GM12878 (cell line): ENCODE results near the gene ZSWIM7.

Source experiments
- EGR1 ChIP-seq, 2 experiments: IDR thresholded peaks; 1 replicate in 1 of 2; 2 replicates in 1 of 2; pipeline ENCODE4 v1.6.1; 2011 to 2012; ENCODE audit warnings: low read depth in 2 of 2, low read length in 2 of 2, borderline replicate concordance in 1 of 2, mild to moderate bottlenecking in 1 of 2, moderate library complexity in 1 of 2
- EP300 ChIP-seq, 2 experiments: fragments of 150-350 bp in 1 of 2; IDR thresholded peaks; 2 replicates each; pipeline ENCODE4 v1.6.1; 2011 to 2012; ENCODE audit warnings: low read depth in 2 of 2, low read length in 2 of 2, borderline replicate concordance in 1 of 2, improper control_type of control experiment in 1 of 2, inconsistent platforms in 1 of 2; ENCODE audit not compliant: control insufficient read depth in 1 of 2
- POLR2AphosphoS5 ChIP-seq: IDR thresholded peaks from 2 replicates; pipeline ENCODE4 v1.6.1; 2011; ENCODE audit warnings: mild to moderate bottlenecking, low read length, inconsistent platforms
- POU2F2 ChIP-seq: IDR thresholded peaks from 3 replicates; pipeline ENCODE4 v1.6.1; 2011; ENCODE audit warnings: low read depth, mild to moderate bottlenecking, low read length, borderline replicate concordance
- RAD21 ChIP-seq: IDR thresholded peaks from 2 replicates; pipeline ENCODE4 v1.6.1; 2011; ENCODE audit warnings: mild to moderate bottlenecking, low read depth, low read length, moderate library complexity; ENCODE audit not compliant: insufficient read depth
- TF ChIP-seq, protein P1 (sequence below): IDR thresholded peaks from 2 replicates; pipeline ENCODE4 v1.6.1; 2012; ENCODE audit warnings: mild to moderate bottlenecking, low read depth, low read length
- TF ChIP-seq, protein P2 (sequence below), 3 experiments: IDR thresholded peaks in 2 of 3; conservative IDR thresholded peaks in 1 of 3; 2 replicates each; pipeline ENCODE4 v1.5.1; 2011; ENCODE audit warnings: low read depth in 3 of 3, low read length in 3 of 3, mild to moderate bottlenecking in 3 of 3, control low read depth in 2 of 3, moderate library complexity in 2 of 3, inconsistent platforms in 1 of 3, mixed read lengths in 1 of 3; ENCODE audit not compliant: control insufficient read depth in 2 of 3, insufficient read depth in 1 of 3; ENCODE audit errors: extremely low read depth in 1 of 3
- TF ChIP-seq, protein P3 (sequence below): IDR thresholded peaks from 2 replicates; pipeline ENCODE4 v1.6.1; 2012; ENCODE audit warnings: low read depth, low read length, improper control_type of control experiment

DNA sequence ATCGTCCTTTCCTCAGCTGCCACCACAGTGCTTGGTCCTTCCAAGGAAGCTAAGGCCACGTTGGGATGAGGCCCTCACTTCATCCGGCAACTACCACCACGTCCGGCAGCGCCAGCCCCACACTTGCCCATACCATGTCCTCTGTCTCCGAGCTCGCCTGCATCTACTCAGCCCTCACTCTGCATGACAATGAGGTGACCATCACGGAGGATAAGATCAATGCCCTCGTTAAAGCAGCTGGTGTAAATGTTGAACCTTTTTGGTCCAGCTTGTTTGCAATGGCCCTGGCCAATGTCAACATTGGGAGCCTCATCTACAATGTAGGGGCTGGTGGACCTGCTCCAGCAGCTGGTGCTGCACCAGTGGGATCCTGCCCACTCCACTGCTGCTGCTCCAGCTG is 45.0 kb upstream of the ZSWIM7 start:
- TF ChIP-seq, protein P1, sequence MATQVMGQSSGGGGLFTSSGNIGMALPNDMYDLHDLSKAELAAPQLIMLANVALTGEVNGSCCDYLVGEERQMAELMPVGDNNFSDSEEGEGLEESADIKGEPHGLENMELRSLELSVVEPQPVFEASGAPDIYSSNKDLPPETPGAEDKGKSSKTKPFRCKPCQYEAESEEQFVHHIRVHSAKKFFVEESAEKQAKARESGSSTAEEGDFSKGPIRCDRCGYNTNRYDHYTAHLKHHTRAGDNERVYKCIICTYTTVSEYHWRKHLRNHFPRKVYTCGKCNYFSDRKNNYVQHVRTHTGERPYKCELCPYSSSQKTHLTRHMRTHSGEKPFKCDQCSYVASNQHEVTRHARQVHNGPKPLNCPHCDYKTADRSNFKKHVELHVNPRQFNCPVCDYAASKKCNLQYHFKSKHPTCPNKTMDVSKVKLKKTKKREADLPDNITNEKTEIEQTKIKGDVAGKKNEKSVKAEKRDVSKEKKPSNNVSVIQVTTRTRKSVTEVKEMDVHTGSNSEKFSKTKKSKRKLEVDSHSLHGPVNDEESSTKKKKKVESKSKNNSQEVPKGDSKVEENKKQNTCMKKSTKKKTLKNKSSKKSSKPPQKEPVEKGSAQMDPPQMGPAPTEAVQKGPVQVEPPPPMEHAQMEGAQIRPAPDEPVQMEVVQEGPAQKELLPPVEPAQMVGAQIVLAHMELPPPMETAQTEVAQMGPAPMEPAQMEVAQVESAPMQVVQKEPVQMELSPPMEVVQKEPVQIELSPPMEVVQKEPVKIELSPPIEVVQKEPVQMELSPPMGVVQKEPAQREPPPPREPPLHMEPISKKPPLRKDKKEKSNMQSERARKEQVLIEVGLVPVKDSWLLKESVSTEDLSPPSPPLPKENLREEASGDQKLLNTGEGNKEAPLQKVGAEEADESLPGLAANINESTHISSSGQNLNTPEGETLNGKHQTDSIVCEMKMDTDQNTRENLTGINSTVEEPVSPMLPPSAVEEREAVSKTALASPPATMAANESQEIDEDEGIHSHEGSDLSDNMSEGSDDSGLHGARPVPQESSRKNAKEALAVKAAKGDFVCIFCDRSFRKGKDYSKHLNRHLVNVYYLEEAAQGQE, result no peak
- TF ChIP-seq EP300 (IDR thresholded peaks at IDR 0.05; ENCODE audit: borderline replicate concordance in 1 of 2, control insufficient read depth in 1 of 2, low read depth in 2 of 2, low read length in 2 of 2), result no peak
- TF ChIP-seq, protein P2, sequence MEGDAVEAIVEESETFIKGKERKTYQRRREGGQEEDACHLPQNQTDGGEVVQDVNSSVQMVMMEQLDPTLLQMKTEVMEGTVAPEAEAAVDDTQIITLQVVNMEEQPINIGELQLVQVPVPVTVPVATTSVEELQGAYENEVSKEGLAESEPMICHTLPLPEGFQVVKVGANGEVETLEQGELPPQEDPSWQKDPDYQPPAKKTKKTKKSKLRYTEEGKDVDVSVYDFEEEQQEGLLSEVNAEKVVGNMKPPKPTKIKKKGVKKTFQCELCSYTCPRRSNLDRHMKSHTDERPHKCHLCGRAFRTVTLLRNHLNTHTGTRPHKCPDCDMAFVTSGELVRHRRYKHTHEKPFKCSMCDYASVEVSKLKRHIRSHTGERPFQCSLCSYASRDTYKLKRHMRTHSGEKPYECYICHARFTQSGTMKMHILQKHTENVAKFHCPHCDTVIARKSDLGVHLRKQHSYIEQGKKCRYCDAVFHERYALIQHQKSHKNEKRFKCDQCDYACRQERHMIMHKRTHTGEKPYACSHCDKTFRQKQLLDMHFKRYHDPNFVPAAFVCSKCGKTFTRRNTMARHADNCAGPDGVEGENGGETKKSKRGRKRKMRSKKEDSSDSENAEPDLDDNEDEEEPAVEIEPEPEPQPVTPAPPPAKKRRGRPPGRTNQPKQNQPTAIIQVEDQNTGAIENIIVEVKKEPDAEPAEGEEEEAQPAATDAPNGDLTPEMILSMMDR (IDR thresholded peaks at IDR 0.05 in 2 of 3, conservative IDR thresholded peaks at IDR 0.05 in 1 of 3; ENCODE audit: control insufficient read depth in 2 of 3, extremely low read depth in 1 of 3, insufficient read depth in 1 of 3, low read depth in 3 of 3, low read length in 3 of 3), result no peak
- TF ChIP-seq POLR2AphosphoS5, result no peak
- no peak for TF ChIP-seq RAD21
- TF ChIP-seq, protein P3, sequence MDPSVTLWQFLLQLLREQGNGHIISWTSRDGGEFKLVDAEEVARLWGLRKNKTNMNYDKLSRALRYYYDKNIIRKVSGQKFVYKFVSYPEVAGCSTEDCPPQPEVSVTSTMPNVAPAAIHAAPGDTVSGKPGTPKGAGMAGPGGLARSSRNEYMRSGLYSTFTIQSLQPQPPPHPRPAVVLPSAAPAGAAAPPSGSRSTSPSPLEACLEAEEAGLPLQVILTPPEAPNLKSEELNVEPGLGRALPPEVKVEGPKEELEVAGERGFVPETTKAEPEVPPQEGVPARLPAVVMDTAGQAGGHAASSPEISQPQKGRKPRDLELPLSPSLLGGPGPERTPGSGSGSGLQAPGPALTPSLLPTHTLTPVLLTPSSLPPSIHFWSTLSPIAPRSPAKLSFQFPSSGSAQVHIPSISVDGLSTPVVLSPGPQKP, result no peak
- no peak for TF ChIP-seq EGR1 (IDR thresholded peaks at IDR 0.05; ENCODE audit: borderline replicate concordance in 1 of 2, low read depth in 2 of 2, low read length in 2 of 2)
- TF ChIP-seq POU2F2, result no peak
